ENCODE data around the gene PLXNA4. TPM values are rescaled to one million over a fixed set of nuclear protein-coding genes. Genes with fewer than 3 reads are reported as not detected.

PLXNA4 gene
- total RNA-seq, 1 experiment from 2014 or later: not detected

GRCh38 chr7:132424821-132425724 lies 151.2 kb downstream of the PLXNA4 start:
- CTCF ChIA-PET: no interaction called here
- TF ChIP-seq, protein P1, sequence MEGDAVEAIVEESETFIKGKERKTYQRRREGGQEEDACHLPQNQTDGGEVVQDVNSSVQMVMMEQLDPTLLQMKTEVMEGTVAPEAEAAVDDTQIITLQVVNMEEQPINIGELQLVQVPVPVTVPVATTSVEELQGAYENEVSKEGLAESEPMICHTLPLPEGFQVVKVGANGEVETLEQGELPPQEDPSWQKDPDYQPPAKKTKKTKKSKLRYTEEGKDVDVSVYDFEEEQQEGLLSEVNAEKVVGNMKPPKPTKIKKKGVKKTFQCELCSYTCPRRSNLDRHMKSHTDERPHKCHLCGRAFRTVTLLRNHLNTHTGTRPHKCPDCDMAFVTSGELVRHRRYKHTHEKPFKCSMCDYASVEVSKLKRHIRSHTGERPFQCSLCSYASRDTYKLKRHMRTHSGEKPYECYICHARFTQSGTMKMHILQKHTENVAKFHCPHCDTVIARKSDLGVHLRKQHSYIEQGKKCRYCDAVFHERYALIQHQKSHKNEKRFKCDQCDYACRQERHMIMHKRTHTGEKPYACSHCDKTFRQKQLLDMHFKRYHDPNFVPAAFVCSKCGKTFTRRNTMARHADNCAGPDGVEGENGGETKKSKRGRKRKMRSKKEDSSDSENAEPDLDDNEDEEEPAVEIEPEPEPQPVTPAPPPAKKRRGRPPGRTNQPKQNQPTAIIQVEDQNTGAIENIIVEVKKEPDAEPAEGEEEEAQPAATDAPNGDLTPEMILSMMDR (IDR thresholded peaks at IDR 0.05; ENCODE audit: unreplicated experiment): no peak
- Mint-ChIP-seq H3K9me3 (ENCODE audit: unreplicated experiment) (peaks cover 8% of the 10 kb centered on the region), H3K27ac (ENCODE audit: low read depth, unreplicated experiment) (no peak overlapping the region), H3K27me3 (ENCODE audit: insufficient read depth, unreplicated experiment) (peaks cover 14% of the 10 kb centered on the region), H3K4me1 (ENCODE audit: insufficient read depth, unreplicated experiment) (no peaks in the 10 kb centered on the region), H3K36me3 (ENCODE audit: insufficient read depth, unreplicated experiment) (no peaks in the 10 kb centered on the region), H3K4me3 (ENCODE audit: unreplicated experiment) (no peak overlapping the region)
- POLR2A ChIA-PET: no interaction called here
- intact Hi-C loops (cut with micrococcal nuclease): no loop called here
- BruUV-seq (replicated peaks): no TSS peak
- no peak for DNase-seq (ENCODE audit: unreplicated experiment)

DNA sequence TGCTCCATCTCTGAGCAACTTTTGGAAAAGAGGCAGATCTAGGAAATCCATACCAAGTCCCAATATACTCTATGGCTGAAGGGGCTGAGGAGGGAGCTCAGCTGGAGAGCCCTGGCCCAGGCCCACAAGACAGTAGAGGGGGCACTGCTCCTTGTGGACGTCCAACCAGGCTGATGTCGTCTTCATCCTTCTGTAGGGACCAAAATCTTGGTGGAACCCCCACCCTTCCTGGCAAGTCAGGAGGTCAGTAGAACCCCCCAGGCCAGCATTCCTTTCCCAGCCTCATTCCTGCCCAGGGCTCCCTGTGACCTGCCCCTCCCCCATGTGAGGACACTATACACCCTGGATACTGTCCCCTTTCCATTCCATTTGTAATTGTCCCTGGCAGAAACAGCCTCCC lies 152.0 kb downstream of the PLXNA4 start:
- H3K4me1 Mint-ChIP-seq (ENCODE audit: insufficient read depth, unreplicated experiment): no peaks in the 10 kb centered on the region
- no peak overlapping the region for H3K27ac Mint-ChIP-seq (ENCODE audit: low read depth, unreplicated experiment)
- no TSS peak for BruUV-seq (replicated peaks)
- no peaks in the 10 kb centered on the region for H3K36me3 Mint-ChIP-seq (ENCODE audit: insufficient read depth, unreplicated experiment)
- peaks cover 8% of the 10 kb centered on the region for H3K9me3 Mint-ChIP-seq (ENCODE audit: unreplicated experiment)
- no peak overlapping the region for H3K4me3 Mint-ChIP-seq (ENCODE audit: unreplicated experiment)
- peaks cover 14% of the 10 kb centered on the region for H3K27me3 Mint-ChIP-seq (ENCODE audit: insufficient read depth, unreplicated experiment)
- CTCF ChIA-PET: no interaction called here
- POLR2A ChIA-PET: no interaction called here
- intact Hi-C loops (cut with micrococcal nuclease): no loop called here
- TF ChIP-seq, protein P1 (IDR thresholded peaks at IDR 0.05; ENCODE audit: unreplicated experiment): no peak
- no peak for DNase-seq (ENCODE audit: unreplicated experiment)

GRCh38 chr7:132423594-132424200 lies 152.6 kb downstream of the PLXNA4 start:
- POLR2A ChIA-PET: no interaction called here
- Mint-ChIP-seq H3K4me1 (ENCODE audit: insufficient read depth, unreplicated experiment) (no peaks in the 10 kb centered on the region), H3K4me3 (ENCODE audit: unreplicated experiment) (no peak overlapping the region), H3K27me3 (ENCODE audit: insufficient read depth, unreplicated experiment) (peaks cover 17% of the 10 kb centered on the region), H3K9me3 (ENCODE audit: unreplicated experiment) (peaks cover 8% of the 10 kb centered on the region), H3K36me3 (ENCODE audit: insufficient read depth, unreplicated experiment) (no peaks in the 10 kb centered on the region), H3K27ac (ENCODE audit: low read depth, unreplicated experiment) (no peak overlapping the region)
- CTCF ChIA-PET: interaction anchor here (0.6 to 1.1 kb wide), 3 partner anchors 13 to 1592 kb away, joined by 3 to 5 read pairs (median 4); no protein-coding TSS in a partner anchor
- TF ChIP-seq, protein P1 (IDR thresholded peaks at IDR 0.05; ENCODE audit: unreplicated experiment): no peak
- DNase-seq (ENCODE audit: unreplicated experiment): no peak
- no TSS peak for BruUV-seq (replicated peaks)
- intact Hi-C loops (cut with micrococcal nuclease): no loop called here

GRCh38 chr7:132422502-132423111 lies 153.7 kb downstream of the PLXNA4 start:
- H3K27ac Mint-ChIP-seq (ENCODE audit: low read depth, unreplicated experiment): no peak overlapping the region
- TF ChIP-seq, protein P1 (IDR thresholded peaks at IDR 0.05; ENCODE audit: unreplicated experiment): no peak
- H3K4me1 Mint-ChIP-seq (ENCODE audit: insufficient read depth, unreplicated experiment): no peaks in the 10 kb centered on the region

More at GRCh38 chr7:132422502-132423111, 153.7 kb downstream of the PLXNA4 start:
- POLR2A ChIA-PET: interaction anchor here (0.7 kb wide), 1 partner anchor 28 kb away, joined by 4 read pairs; no protein-coding TSS in a partner anchor
- H3K27me3 Mint-ChIP-seq (ENCODE audit: insufficient read depth, unreplicated experiment): peaks cover 28% of the 10 kb centered on the region
- peaks cover 8% of the 10 kb centered on the region for H3K9me3 Mint-ChIP-seq (ENCODE audit: unreplicated experiment)
- no peak for DNase-seq (ENCODE audit: unreplicated experiment)
- no peaks in the 10 kb centered on the region for H3K36me3 Mint-ChIP-seq (ENCODE audit: insufficient read depth, unreplicated experiment)
- H3K4me3 Mint-ChIP-seq (ENCODE audit: unreplicated experiment): no peak overlapping the region
- BruUV-seq (replicated peaks): no TSS peak
- intact Hi-C loops (cut with micrococcal nuclease): no loop called here
- CTCF ChIA-PET: interaction anchor here (0.5 to 1.1 kb wide), 2 partner anchors 18 to 104 kb away, joined by 3 to 5 read pairs; no protein-coding TSS in a partner anchor
